Suprapubic skin (tissue), 3 donors: ENCODE results near the gene S100PBP.

Source experiments
- POLR2A ChIP-seq, 2 donors: fragments of 450-650 bp; IDR thresholded peaks; one replicate each; pipeline ENCODE4 v1.6.1; 2017; ENCODE audit warnings: antibody characterized with exemption in 2 of 2, mild to moderate bottlenecking in 2 of 2, moderate library complexity in 2 of 2
- TF ChIP-seq, protein P1 (sequence below), 2 donors: fragments of 200-600 bp in 1 of 2; fragments of 450-650 bp in 1 of 2; sonication (generic) in 1 of 2; IDR thresholded peaks; one replicate each; pipeline ENCODE4 v1.5.1; 2016 to 2019; ENCODE audit warnings: antibody characterized with exemption in 2 of 2, mild to moderate bottlenecking in 1 of 2, moderate library complexity in 1 of 2

DNA sequence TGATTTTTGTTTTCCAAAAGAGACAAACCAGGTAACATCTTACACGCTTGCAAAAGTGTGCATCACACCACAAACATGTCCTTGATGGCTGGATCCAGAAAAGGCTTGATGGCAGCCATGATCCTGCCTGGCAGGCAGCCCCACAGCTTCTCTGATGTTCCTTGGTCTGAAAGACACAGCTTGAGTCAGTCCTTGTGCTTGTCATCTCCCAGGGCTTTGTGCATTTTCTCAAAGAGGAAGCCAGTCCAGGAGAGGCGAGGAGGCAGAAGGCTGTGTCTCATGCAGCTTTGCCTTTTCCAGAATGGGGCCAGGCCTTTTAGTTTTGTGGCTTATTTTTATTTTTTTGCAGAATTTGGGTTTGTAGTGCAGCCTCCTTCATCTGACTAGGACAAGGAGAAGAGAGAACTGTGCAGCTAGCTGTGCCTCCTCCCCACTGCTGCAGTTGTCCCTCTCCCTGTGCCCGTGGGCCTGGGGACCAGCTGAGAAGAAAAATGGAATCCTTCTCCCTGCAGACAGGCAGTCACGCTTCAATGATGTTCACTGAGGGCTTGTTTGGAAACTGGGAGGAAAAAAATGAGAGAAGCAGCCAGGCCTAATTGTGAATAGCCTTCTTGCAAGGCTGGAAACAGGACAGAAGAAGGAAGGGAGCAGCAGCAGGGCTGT lies 45.9 kb downstream of the S100PBP start:
- TF ChIP-seq, protein P1, sequence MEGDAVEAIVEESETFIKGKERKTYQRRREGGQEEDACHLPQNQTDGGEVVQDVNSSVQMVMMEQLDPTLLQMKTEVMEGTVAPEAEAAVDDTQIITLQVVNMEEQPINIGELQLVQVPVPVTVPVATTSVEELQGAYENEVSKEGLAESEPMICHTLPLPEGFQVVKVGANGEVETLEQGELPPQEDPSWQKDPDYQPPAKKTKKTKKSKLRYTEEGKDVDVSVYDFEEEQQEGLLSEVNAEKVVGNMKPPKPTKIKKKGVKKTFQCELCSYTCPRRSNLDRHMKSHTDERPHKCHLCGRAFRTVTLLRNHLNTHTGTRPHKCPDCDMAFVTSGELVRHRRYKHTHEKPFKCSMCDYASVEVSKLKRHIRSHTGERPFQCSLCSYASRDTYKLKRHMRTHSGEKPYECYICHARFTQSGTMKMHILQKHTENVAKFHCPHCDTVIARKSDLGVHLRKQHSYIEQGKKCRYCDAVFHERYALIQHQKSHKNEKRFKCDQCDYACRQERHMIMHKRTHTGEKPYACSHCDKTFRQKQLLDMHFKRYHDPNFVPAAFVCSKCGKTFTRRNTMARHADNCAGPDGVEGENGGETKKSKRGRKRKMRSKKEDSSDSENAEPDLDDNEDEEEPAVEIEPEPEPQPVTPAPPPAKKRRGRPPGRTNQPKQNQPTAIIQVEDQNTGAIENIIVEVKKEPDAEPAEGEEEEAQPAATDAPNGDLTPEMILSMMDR (IDR thresholded peaks at IDR 0.05) = no peak
- no peak for TF ChIP-seq POLR2A (IDR thresholded peaks at IDR 0.05)
